NCI-H146 (cell line): Measurements from ENCODE around the gene AMOT.

ENCODE experiments used
- DNase-seq: peaks from one replicate; lab custom pipeline; 2025; lab: John Stamatoyannopoulos, UW

Gene AMOT

GRCh38 chrX:112837531-112837930 is 3.1 kb downstream of the AMOT start:
- DNase-seq, result no peak

GRCh38 chrX:112835019-112835418 is 5.6 kb downstream of the AMOT start:
- peak; percentile 28 for DNase-seq

- DNase-seq, result no peak
Measured at GRCh38 chrX:112834031-112834845, 6.4 kb downstream of the AMOT start.

GRCh38 chrX:112832481-112833095 is 8.0 kb downstream of the AMOT start:
- DNase-seq, result peak; percentile 75

GRCh38 chrX:112830540-112830939 is 10.1 kb downstream of the AMOT start:
- DNase-seq, result no peak

- DNase-seq, result peak; percentile 11
Measured at GRCh38 chrX:112827292-112827903, 13.2 kb downstream of the AMOT start.

- DNase-seq, result no peak
Measured at GRCh38 chrX:112826023-112826422, 14.6 kb downstream of the AMOT start.

GRCh38 chrX:112822892-112823291 is 17.7 kb downstream of the AMOT start:
- no peak for DNase-seq

GRCh38 chrX:112820364-112821268 is 20.0 kb downstream of the AMOT start:
- DNase-seq, result peak; percentile 74

- peak; percentile 18 for DNase-seq
Measured at GRCh38 chrX:112819813-112820212, 20.8 kb downstream of the AMOT start.

- no peak for DNase-seq
Measured at GRCh38 chrX:112819008-112819640, 21.5 kb downstream of the AMOT start.

- DNase-seq, result peak; percentile 61
Measured at GRCh38 chrX:112818114-112819007, 22.3 kb downstream of the AMOT start.

- DNase-seq, result no peak
Measured at GRCh38 chrX:112816908-112817307, 23.7 kb downstream of the AMOT start.

GRCh38 chrX:112814496-112814895 is 26.1 kb downstream of the AMOT start:
- no peak for DNase-seq

GRCh38 chrX:112812741-112813140 is 27.9 kb downstream of the AMOT start:
- DNase-seq, result no peak

- DNase-seq, result no peak
Measured at GRCh38 chrX:112808651-112809195, 31.9 kb downstream of the AMOT start.

GRCh38 chrX:112808007-112808406 is 32.6 kb downstream of the AMOT start:
- no peak for DNase-seq

- no peak for DNase-seq
Measured at GRCh38 chrX:112803060-112803459, 37.6 kb downstream of the AMOT start.

- no peak for DNase-seq
Measured at GRCh38 chrX:112802541-112802940, 38.1 kb downstream of the AMOT start.
